HG03108 (cell line): Measurements from ENCODE around the gene EEA1.

ENCODE experiments used
- ATAC-seq: cut with Tn5 transposase; IDR thresholded peaks from one replicate; pipeline ENCODE4 v1.9.1; 2021; ENCODE audit warnings: moderate library complexity; ENCODE audit not compliant: unreplicated experiment

The EEA1 gene

GRCh38 chr12:92721130-92721529 lies 208.0 kb downstream of the EEA1 start:
- ATAC-seq, result no peak
